Measurements from ENCODE around the gene LMBR1. TPM values are rescaled to one million over a fixed set of nuclear protein-coding genes. Genes with fewer than 3 reads are reported as not detected.

The LMBR1 gene
- total RNA-seq, 1 donor from 2014 or later, result 60.5 TPM

Other genes with a start within 250 kb of the LMBR1 start
- gene NOM1, start 56.5 kb upstream of the LMBR1 start, total RNA-seq, result 46.7 and 47.2 TPM in 2 replicates
- 0.09 TPM in 1 of 2 replicates, not detected in the other for gene MNX1, start 117.5 kb upstream of the LMBR1 start, total RNA-seq
- gene UBE3C, start 245.7 kb upstream of the LMBR1 start, total RNA-seq, result 84.9 and 85.7 TPM in 2 replicates